Measurements from ENCODE around the gene CNEP1R1.

CNEP1R1 gene

DNA sequence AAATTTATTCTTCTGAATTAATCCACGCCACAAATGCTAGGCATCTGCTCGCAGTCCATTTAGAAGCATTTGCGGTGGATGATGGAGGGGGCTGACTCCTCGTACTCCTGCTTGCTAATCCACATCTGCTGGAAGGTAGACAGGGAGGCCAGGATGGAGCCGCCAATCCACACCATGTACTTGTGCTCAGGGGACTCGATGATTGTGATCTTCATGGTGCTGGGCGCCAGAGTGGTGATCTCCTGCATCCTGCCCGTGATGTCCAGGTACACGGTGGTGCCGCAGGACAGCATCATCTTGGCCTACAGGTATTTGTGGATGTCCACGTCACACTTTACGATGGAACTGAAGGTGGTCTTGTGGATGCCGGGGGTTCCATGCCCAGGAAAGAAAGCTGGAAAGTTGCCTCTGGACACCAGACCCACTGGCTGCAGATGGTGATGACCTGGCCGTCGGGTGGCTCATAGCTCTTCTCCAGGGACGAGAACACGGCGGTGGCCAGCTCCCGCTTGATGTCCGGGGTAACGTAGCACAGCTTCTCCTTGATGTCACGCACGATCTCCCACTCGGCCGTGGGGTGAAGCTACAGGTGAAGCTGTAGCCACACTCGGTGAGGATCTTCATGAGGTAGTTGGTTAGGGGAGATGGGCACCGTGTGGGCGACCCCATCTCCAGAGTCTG lies 33.2 kb downstream of the CNEP1R1 start:
- Histone ChIP-seq H3K27me3 (ENCODE audit: insufficient read depth, low read depth) (no peaks in the 10 kb centered on the region), H3K4me2 (no peak overlapping the region), H3K79me2 (ENCODE audit: insufficient read depth, low read depth) (no peaks in the 10 kb centered on the region), H4K20me1 (ENCODE audit: insufficient read depth) (no peaks in the 10 kb centered on the region), H2AFZ (ENCODE audit: low read depth) (no peak overlapping the region), H3K4me3 (IDR thresholded peaks at IDR 0.05; ENCODE audit: insufficient read depth, low read depth, low read length) (no peak overlapping the region), H3K36me3 (ENCODE audit: insufficient read depth) (no peaks in the 10 kb centered on the region), H3K27ac (no peak overlapping the region), H3K9ac (no peak overlapping the region), H3K4me1 (ENCODE audit: low read depth, poor library complexity, severe bottlenecking) (no peaks in the 10 kb centered on the region)
- TF ChIP-seq, protein P1, sequence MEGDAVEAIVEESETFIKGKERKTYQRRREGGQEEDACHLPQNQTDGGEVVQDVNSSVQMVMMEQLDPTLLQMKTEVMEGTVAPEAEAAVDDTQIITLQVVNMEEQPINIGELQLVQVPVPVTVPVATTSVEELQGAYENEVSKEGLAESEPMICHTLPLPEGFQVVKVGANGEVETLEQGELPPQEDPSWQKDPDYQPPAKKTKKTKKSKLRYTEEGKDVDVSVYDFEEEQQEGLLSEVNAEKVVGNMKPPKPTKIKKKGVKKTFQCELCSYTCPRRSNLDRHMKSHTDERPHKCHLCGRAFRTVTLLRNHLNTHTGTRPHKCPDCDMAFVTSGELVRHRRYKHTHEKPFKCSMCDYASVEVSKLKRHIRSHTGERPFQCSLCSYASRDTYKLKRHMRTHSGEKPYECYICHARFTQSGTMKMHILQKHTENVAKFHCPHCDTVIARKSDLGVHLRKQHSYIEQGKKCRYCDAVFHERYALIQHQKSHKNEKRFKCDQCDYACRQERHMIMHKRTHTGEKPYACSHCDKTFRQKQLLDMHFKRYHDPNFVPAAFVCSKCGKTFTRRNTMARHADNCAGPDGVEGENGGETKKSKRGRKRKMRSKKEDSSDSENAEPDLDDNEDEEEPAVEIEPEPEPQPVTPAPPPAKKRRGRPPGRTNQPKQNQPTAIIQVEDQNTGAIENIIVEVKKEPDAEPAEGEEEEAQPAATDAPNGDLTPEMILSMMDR (conservative IDR thresholded peaks at IDR 0.05; ENCODE audit: low read depth, low read length), result no peak

DNA sequence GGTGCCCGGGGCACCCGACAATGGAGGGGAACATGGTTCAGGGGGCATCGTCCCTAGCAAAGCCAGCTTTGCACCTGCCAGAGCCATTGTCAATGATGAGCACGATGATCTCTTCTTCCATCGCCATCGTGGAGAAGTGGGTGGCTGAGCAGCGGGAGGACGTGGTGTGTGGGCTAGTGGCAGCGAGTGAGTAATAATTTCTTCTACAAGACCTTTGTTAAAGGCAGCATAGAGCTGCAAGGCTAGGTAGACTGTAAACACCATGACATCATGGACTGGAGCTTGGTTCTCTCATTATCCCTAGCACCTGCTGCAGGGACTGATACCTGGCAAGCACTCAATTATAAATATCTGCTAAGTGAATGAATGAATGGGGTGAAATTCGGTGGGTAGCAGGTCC lies 34.1 kb downstream of the CNEP1R1 start:
- TF ChIP-seq, protein P1 (conservative IDR thresholded peaks at IDR 0.05; ENCODE audit: low read depth, low read length), result no peak
- no peak overlapping the region for H3K4me3 ChIP-seq (IDR thresholded peaks at IDR 0.05; ENCODE audit: insufficient read depth, low read depth, low read length)
- no peaks in the 10 kb centered on the region for H4K20me1 ChIP-seq (ENCODE audit: insufficient read depth)
- no peaks in the 10 kb centered on the region for H3K4me1 ChIP-seq (ENCODE audit: low read depth, poor library complexity, severe bottlenecking)
- no peaks in the 10 kb centered on the region for H3K36me3 ChIP-seq (ENCODE audit: insufficient read depth)
- no peak overlapping the region for H3K27ac ChIP-seq
- H3K4me2 ChIP-seq, result no peak overlapping the region
- no peak overlapping the region for H3K9ac ChIP-seq
- H2AFZ ChIP-seq (ENCODE audit: low read depth), result no peak overlapping the region
- no peaks in the 10 kb centered on the region for H3K27me3 ChIP-seq (ENCODE audit: insufficient read depth, low read depth)
- H3K79me2 ChIP-seq (ENCODE audit: insufficient read depth, low read depth), result no peaks in the 10 kb centered on the region

DNA sequence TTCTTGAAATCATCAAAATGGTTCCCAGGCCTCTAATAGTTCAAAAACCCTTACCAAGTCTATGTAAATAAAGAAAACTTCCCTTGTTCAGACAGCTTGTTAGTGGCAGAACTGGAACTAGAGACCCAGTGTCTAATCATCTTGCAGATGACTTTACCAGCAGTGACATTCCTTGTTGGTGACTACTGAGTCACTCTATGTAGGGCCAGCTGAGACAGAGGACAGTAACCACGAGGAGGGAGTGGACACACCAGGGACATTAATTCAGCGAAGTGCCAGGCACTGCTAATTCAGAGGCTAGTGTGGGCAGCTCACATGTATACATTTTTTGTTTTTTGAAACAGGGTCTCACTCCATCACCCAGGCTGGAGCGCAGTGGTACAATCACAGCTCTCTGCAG lies 34.6 kb downstream of the CNEP1R1 start:
- H2AFZ ChIP-seq (ENCODE audit: low read depth), result no peak overlapping the region
- no peak overlapping the region for H3K9ac ChIP-seq
- H3K4me2 ChIP-seq, result no peak overlapping the region
- H3K4me1 ChIP-seq (ENCODE audit: low read depth, poor library complexity, severe bottlenecking), result no peaks in the 10 kb centered on the region
- H4K20me1 ChIP-seq (ENCODE audit: insufficient read depth), result no peaks in the 10 kb centered on the region
- H3K79me2 ChIP-seq (ENCODE audit: insufficient read depth, low read depth), result no peaks in the 10 kb centered on the region
- no peak overlapping the region for H3K4me3 ChIP-seq (IDR thresholded peaks at IDR 0.05; ENCODE audit: insufficient read depth, low read depth, low read length)
- no peak overlapping the region for H3K27ac ChIP-seq
- H3K36me3 ChIP-seq (ENCODE audit: insufficient read depth), result no peaks in the 10 kb centered on the region
- TF ChIP-seq, protein P1 (conservative IDR thresholded peaks at IDR 0.05; ENCODE audit: low read depth, low read length), result no peak
- H3K27me3 ChIP-seq (ENCODE audit: insufficient read depth, low read depth), result no peaks in the 10 kb centered on the region

DNA sequence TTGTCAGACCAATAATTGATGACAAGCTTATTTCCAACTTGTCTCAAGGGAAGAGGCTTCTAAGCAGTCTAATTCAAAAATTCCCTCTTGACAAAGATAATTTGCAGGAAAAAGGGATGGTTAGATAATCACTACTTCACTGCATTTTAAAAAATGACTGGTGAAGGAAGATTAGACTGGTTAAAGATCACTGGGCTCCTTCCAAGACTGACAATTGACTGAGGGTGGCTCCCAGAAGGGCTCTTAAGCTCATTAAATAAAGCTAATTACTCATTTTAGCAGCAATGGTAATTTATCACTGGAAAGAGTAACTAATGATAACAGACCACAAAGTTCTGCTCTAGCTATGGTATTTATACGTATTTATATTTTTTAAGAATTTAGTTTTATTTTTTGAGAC lies 36.3 kb downstream of the CNEP1R1 start:
- no peaks in the 10 kb centered on the region for H3K36me3 ChIP-seq (ENCODE audit: insufficient read depth)
- H3K79me2 ChIP-seq (ENCODE audit: insufficient read depth, low read depth), result no peaks in the 10 kb centered on the region
- H3K9ac ChIP-seq, result no peak overlapping the region
- no peak overlapping the region for H3K4me3 ChIP-seq (IDR thresholded peaks at IDR 0.05; ENCODE audit: insufficient read depth, low read depth, low read length)
- H3K27ac ChIP-seq, result no peak overlapping the region
- TF ChIP-seq, protein P1 (conservative IDR thresholded peaks at IDR 0.05; ENCODE audit: low read depth, low read length), result no peak
- no peak overlapping the region for H2AFZ ChIP-seq (ENCODE audit: low read depth)
- H3K4me1 ChIP-seq (ENCODE audit: low read depth, poor library complexity, severe bottlenecking), result peaks cover 3% of the 10 kb centered on the region
- no peaks in the 10 kb centered on the region for H4K20me1 ChIP-seq (ENCODE audit: insufficient read depth)
- H3K4me2 ChIP-seq, result no peak overlapping the region
- H3K27me3 ChIP-seq (ENCODE audit: insufficient read depth, low read depth), result no peaks in the 10 kb centered on the region

Measured in KMS-11 (cell line).